OCI-LY3 (cell line): ENCODE results near the gene PARP1.

Source experiments
- EZH2phosphoT487 ChIP-seq: fragments of 200-600 bp; shearing (Covaris generic); IDR thresholded peaks from 2 replicates; pipeline ENCODE4 v1.6.1; 2018; ENCODE audit warnings: antibody characterized with exemption, mixed run types, low read depth
- TF ChIP-seq, protein P1 (sequence below): fragments of 200-600, 300-600 bp; sonication (generic); IDR thresholded peaks from 2 replicates; pipeline ENCODE4 v1.5.1; 2014; ENCODE audit warnings: antibody characterized with exemption, low read length, low read depth

DNA sequence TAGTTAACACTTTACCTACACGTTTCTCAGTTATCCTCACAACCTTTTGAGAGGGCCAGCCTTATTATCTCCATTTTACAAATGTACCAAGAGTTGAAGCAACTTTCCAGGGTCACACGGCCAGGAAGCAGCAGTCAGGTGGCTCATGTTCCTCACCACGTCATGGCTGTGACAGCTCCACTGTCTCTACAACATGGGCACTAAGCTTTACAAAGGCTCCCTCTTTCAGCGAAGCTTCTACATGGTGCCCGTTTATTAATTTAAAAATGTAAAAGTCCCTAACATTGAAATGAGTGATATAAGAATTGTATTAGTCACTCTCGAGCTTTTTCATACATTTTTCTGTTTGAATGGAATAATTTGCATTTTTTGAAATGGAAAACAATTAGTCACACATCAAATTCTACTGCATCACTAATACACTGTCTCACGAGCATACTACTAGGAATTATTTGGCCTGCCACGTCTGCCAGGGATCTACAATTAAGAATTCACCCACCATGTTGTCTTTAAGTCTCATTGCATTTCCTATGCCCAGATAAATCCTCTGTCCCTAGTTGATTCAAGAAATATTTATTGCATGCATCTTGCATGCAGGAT, 70.5 kb downstream of the PARP1 start:
- TF ChIP-seq, protein P1, sequence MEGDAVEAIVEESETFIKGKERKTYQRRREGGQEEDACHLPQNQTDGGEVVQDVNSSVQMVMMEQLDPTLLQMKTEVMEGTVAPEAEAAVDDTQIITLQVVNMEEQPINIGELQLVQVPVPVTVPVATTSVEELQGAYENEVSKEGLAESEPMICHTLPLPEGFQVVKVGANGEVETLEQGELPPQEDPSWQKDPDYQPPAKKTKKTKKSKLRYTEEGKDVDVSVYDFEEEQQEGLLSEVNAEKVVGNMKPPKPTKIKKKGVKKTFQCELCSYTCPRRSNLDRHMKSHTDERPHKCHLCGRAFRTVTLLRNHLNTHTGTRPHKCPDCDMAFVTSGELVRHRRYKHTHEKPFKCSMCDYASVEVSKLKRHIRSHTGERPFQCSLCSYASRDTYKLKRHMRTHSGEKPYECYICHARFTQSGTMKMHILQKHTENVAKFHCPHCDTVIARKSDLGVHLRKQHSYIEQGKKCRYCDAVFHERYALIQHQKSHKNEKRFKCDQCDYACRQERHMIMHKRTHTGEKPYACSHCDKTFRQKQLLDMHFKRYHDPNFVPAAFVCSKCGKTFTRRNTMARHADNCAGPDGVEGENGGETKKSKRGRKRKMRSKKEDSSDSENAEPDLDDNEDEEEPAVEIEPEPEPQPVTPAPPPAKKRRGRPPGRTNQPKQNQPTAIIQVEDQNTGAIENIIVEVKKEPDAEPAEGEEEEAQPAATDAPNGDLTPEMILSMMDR = no peak
- no peak for TF ChIP-seq EZH2phosphoT487
